ENCODE measurements around the gene PIM2. TPM values are rescaled to one million over a fixed set of nuclear protein-coding genes. Genes with fewer than 3 reads are reported as not detected.

The PIM2 gene
- total RNA-seq, 2 experiments from 2014 or later: 213 to 219 TPM

- no peak for DNase-seq
- Mint-ChIP-seq H3K4me3 (no peak overlapping the region), H3K27ac (peak overlapping the region; percentile 99), H3K4me1 (peaks cover 71% of the 10 kb centered on the region), H3K9me3 (peaks cover 2% of the 10 kb centered on the region), H3K27me3 (no peaks in the 10 kb centered on the region), H3K36me3 (peaks cover 58% of the 10 kb centered on the region)
Measured at GRCh38 chrX:48940404-48940955, 21.7 kb upstream of the PIM2 start.

GRCh38 chrX:48939524-48940228 is 20.9 kb upstream of the PIM2 start:
- H3K4me3 Mint-ChIP-seq: peak overlapping the region; percentile 60
- peaks cover 64% of the 10 kb centered on the region for H3K36me3 Mint-ChIP-seq
- peaks cover 79% of the 10 kb centered on the region for H3K4me1 Mint-ChIP-seq
- H3K9me3 Mint-ChIP-seq: peaks cover 2% of the 10 kb centered on the region
- no peaks in the 10 kb centered on the region for H3K27me3 Mint-ChIP-seq
- no peak for DNase-seq
- H3K27ac Mint-ChIP-seq: peak overlapping the region; percentile 99

- H3K9me3 Mint-ChIP-seq: peaks cover 2% of the 10 kb centered on the region
- peak overlapping the region; percentile 99 for H3K27ac Mint-ChIP-seq
- H3K36me3 Mint-ChIP-seq: peaks cover 72% of the 10 kb centered on the region
- H3K4me1 Mint-ChIP-seq: peaks cover 82% of the 10 kb centered on the region
- H3K4me3 Mint-ChIP-seq: peak overlapping the region; percentile 60
- DNase-seq: peak; percentile 79
- H3K27me3 Mint-ChIP-seq: no peaks in the 10 kb centered on the region
Measured at GRCh38 chrX:48938721-48939425, 20.0 kb upstream of the PIM2 start.

GRCh38 chrX:48937054-48937907 is 18.5 kb upstream of the PIM2 start:
- no peaks in the 10 kb centered on the region for H3K27me3 Mint-ChIP-seq

GRCh38 chrX:48936429-48937053 is 17.7 kb upstream of the PIM2 start:
- Mint-ChIP-seq H3K4me1 (peaks cover 66% of the 10 kb centered on the region), H3K27ac (peak overlapping the region; percentile 99), H3K4me3 (peak overlapping the region; percentile 81), H3K36me3 (peaks cover 60% of the 10 kb centered on the region), H3K27me3 (no peaks in the 10 kb centered on the region), H3K9me3 (peaks cover under 1% of the 10 kb centered on the region)
- DNase-seq: no peak

More at GRCh38 chrX:48937054-48937907, 18.5 kb upstream of the PIM2 start:
- peaks cover 73% of the 10 kb centered on the region for H3K4me1 Mint-ChIP-seq
- peaks cover 67% of the 10 kb centered on the region for H3K36me3 Mint-ChIP-seq
- DNase-seq: peak; percentile 88
- H3K9me3 Mint-ChIP-seq: peaks cover 2% of the 10 kb centered on the region
- H3K27ac Mint-ChIP-seq: peak overlapping the region; percentile 99
- peak overlapping the region; percentile 81 for H3K4me3 Mint-ChIP-seq

- DNase-seq: no peak
- H3K4me1 Mint-ChIP-seq: peaks cover 57% of the 10 kb centered on the region
- peak overlapping the region; percentile 55 for H3K4me3 Mint-ChIP-seq
- H3K9me3 Mint-ChIP-seq: no peaks in the 10 kb centered on the region
- H3K27ac Mint-ChIP-seq: peak overlapping the region; percentile 99
- H3K27me3 Mint-ChIP-seq: no peaks in the 10 kb centered on the region
- peaks cover 60% of the 10 kb centered on the region for H3K36me3 Mint-ChIP-seq
Measured at GRCh38 chrX:48935301-48935670, 16.5 kb upstream of the PIM2 start.

- Mint-ChIP-seq H3K4me3 (peak overlapping the region; percentile 55), H3K27me3 (no peaks in the 10 kb centered on the region), H3K36me3 (peaks cover 59% of the 10 kb centered on the region), H3K27ac (peak overlapping the region; percentile 99), H3K9me3 (no peaks in the 10 kb centered on the region), H3K4me1 (peaks cover 53% of the 10 kb centered on the region)
- no peak for DNase-seq
Measured at GRCh38 chrX:48934581-48935300, 15.9 kb upstream of the PIM2 start.

GRCh38 chrX:48933757-48934156 is 14.9 kb upstream of the PIM2 start:
- peaks cover 56% of the 10 kb centered on the region for H3K36me3 Mint-ChIP-seq
- peaks cover 43% of the 10 kb centered on the region for H3K4me1 Mint-ChIP-seq
- H3K4me3 Mint-ChIP-seq: peak overlapping the region; percentile 47
- DNase-seq: no peak
- H3K27ac Mint-ChIP-seq: peak overlapping the region; percentile 99
- H3K9me3 Mint-ChIP-seq: no peaks in the 10 kb centered on the region
- H3K27me3 Mint-ChIP-seq: no peaks in the 10 kb centered on the region

GRCh38 chrX:48927736-48928382 is 9.0 kb upstream of the PIM2 start:
- Mint-ChIP-seq H3K4me3 (no peak overlapping the region), H3K4me1 (peaks cover 17% of the 10 kb centered on the region), H3K27ac (no peak overlapping the region), H3K36me3 (peaks cover 26% of the 10 kb centered on the region), H3K27me3 (no peaks in the 10 kb centered on the region), H3K9me3 (no peaks in the 10 kb centered on the region)
- DNase-seq: no peak

GRCh38 chrX:48927123-48927522 is 8.3 kb upstream of the PIM2 start:
- no peaks in the 10 kb centered on the region for H3K9me3 Mint-ChIP-seq
- no peaks in the 10 kb centered on the region for H3K27me3 Mint-ChIP-seq
- no peak overlapping the region for H3K4me3 Mint-ChIP-seq
- H3K36me3 Mint-ChIP-seq: peaks cover 27% of the 10 kb centered on the region
- no peak overlapping the region for H3K27ac Mint-ChIP-seq
- DNase-seq: no peak
- peaks cover 19% of the 10 kb centered on the region for H3K4me1 Mint-ChIP-seq

GRCh38 chrX:48924270-48924669 is 5.4 kb upstream of the PIM2 start:
- no peaks in the 10 kb centered on the region for H3K27me3 Mint-ChIP-seq
- H3K36me3 Mint-ChIP-seq: peaks cover 30% of the 10 kb centered on the region
- peaks cover 43% of the 10 kb centered on the region for H3K4me1 Mint-ChIP-seq
- no peaks in the 10 kb centered on the region for H3K9me3 Mint-ChIP-seq
- no peak overlapping the region for H3K4me3 Mint-ChIP-seq
- H3K27ac Mint-ChIP-seq: peak overlapping the region; percentile 78
- no peak for DNase-seq

- no peak for DNase-seq
- H3K4me1 Mint-ChIP-seq: peaks cover 43% of the 10 kb centered on the region
- no peaks in the 10 kb centered on the region for H3K9me3 Mint-ChIP-seq
- peaks cover 30% of the 10 kb centered on the region for H3K36me3 Mint-ChIP-seq
- H3K27ac Mint-ChIP-seq: peak overlapping the region; percentile 78
- H3K27me3 Mint-ChIP-seq: no peaks in the 10 kb centered on the region
- H3K4me3 Mint-ChIP-seq: no peak overlapping the region
Measured at GRCh38 chrX:48923771-48924170, 4.9 kb upstream of the PIM2 start.

GRCh38 chrX:48920718-48921104 is 1.9 kb upstream of the PIM2 start:
- Mint-ChIP-seq H3K4me1 (peaks cover 40% of the 10 kb centered on the region), H3K27me3 (peaks cover 10% of the 10 kb centered on the region), H3K36me3 (peaks cover 57% of the 10 kb centered on the region), H3K27ac (peak overlapping the region; percentile 96), H3K9me3 (no peaks in the 10 kb centered on the region), H3K4me3 (peak overlapping the region; percentile 90)
- DNase-seq: no peak

Data from activated naive CD8-positive, alpha-beta T cell treated with anti-CD3 and anti-CD28 coated beads for 36 hours (primary cell).